HepG2 (cell line): ENCODE results near the gene IQCE. TPM values are rescaled to one million over a fixed set of nuclear protein-coding genes. Genes with fewer than 3 reads are reported as not detected.

ENCODE experiments used
- CC2D1A ChIP-seq: sonication (generic); formaldehyde crosslinking; IDR thresholded peaks from 2 replicates; pipeline ENCODE4 v1.8.1; 2023; ENCODE audit warnings: mild to moderate bottlenecking, missing genetic modification reagents
- MAF1 ChIP-seq: sonication (generic); formaldehyde crosslinking; IDR thresholded peaks from 2 replicates; pipeline ENCODE4 v1.5.0; 2020; ENCODE audit warnings: missing genetic modification reagents, borderline replicate concordance
- MTF2 ChIP-seq: sonication (generic); formaldehyde crosslinking; IDR thresholded peaks from 2 replicates; pipeline ENCODE4 v1.5.0; 2020; ENCODE audit warnings: missing genetic modification reagents, borderline replicate concordance
- NFIC ChIP-seq: IDR thresholded peaks from 2 replicates; pipeline ENCODE4 v1.6.1; 2012; ENCODE audit warnings: mild to moderate bottlenecking, low read length, inconsistent platforms
- POLR2G ChIP-seq: fragments of 200-400 bp; formaldehyde crosslinking; IDR thresholded peaks from 2 replicates; pipeline ENCODE4 v1.6.1; 2018; ENCODE audit warnings: mild to moderate bottlenecking, low read depth, low read length, moderate library complexity
- RNF2 ChIP-seq: fragments of 450-650 bp; conservative IDR thresholded peaks from 2 replicates; pipeline ENCODE4 v1.6.1; 2016; ENCODE audit warnings: low read depth
- SMAD1 ChIP-seq: sonication (generic); formaldehyde crosslinking; IDR thresholded peaks from 2 replicates; pipeline ENCODE4 v1.4.0; 2020; ENCODE audit warnings: missing genetic modification reagents, low read depth, mild to moderate bottlenecking, borderline replicate concordance
- SMARCE1 ChIP-seq: fragments of 450-650 bp; IDR thresholded peaks from 2 replicates; pipeline ENCODE4 v1.6.1; 2017; ENCODE audit warnings: borderline replicate concordance
- TOE1 ChIP-seq: sonication (generic); formaldehyde crosslinking; IDR thresholded peaks from 2 replicates; pipeline ENCODE4 v1.4.0; 2020; ENCODE audit warnings: mild to moderate bottlenecking, missing genetic modification reagents
- YY1 ChIP-seq: IDR thresholded peaks from 2 replicates; pipeline ENCODE4 v1.6.1; 2011; ENCODE audit warnings: low read length, low read depth, moderate library complexity, mild to moderate bottlenecking; ENCODE audit not compliant: insufficient read depth, insufficient replicate concordance
- ZBTB38 ChIP-seq: sonication (generic); formaldehyde crosslinking; IDR thresholded peaks from 2 replicates; pipeline ENCODE4 v1.5.1; 2020; ENCODE audit warnings: mild to moderate bottlenecking, missing genetic modification reagents
- ZNF124 ChIP-seq: sonication (generic); formaldehyde crosslinking; IDR thresholded peaks from 2 replicates; pipeline ENCODE4 v1.4.0; 2020; ENCODE audit warnings: missing genetic modification reagents
- ZNF501 ChIP-seq: sonication (generic); formaldehyde crosslinking; IDR thresholded peaks from 2 replicates; pipeline ENCODE4 v1.5.1; 2020; ENCODE audit warnings: mild to moderate bottlenecking, moderate library complexity, missing genetic modification reagents
- ZNF572 ChIP-seq: sonication (generic); formaldehyde crosslinking; IDR thresholded peaks from 2 replicates; pipeline ENCODE4 v1.5.1; 2020; ENCODE audit warnings: mild to moderate bottlenecking, missing genetic modification reagents
- ZNF577 ChIP-seq: sonication (generic); formaldehyde crosslinking; IDR thresholded peaks from 2 replicates; pipeline ENCODE4 v1.4.0; 2020; ENCODE audit warnings: mild to moderate bottlenecking, low read depth, missing genetic modification reagents, borderline replicate concordance
- ZSCAN25 ChIP-seq: sonication (generic); formaldehyde crosslinking; IDR thresholded peaks from 2 replicates; pipeline ENCODE4 v1.8.0; 2022; ENCODE audit warnings: mild to moderate bottlenecking, missing genetic modification reagents
- polyA plus RNA-seq, 8 experiments: library from polyadenylated mRNA; depleted of rRNA in 3 of 8; stranded (reverse) in 7 of 8; unstranded in 1 of 8; fragments of >200 nt; fragmentation: Illumina TruSeq in 4 of 8; extraction: Trizol in 4 of 8; gene quantifications; 2 replicates each; pipeline versions ENCODE4 v1.2.1 to v1.2.3, GENCODE V29; 2011 to 2016; ENCODE audit warnings: low read depth in 4 of 8, missing spikeins in 1 of 8, mixed read lengths in 1 of 8; ENCODE audit not compliant: insufficient read depth in 1 of 8
- total RNA-seq, 5 experiments: library from RNA; depleted of rRNA; stranded (reverse); fragments of >200 nt; fragmentation: Illumina TruSeq; extraction: Trizol; gene quantifications; 2 replicates each; pipeline ENCODE4 v1.2.3, GENCODE V29; 2016; ENCODE audit warnings: low read depth in 1 of 5
- TF ChIP-seq, protein P1 (sequence below): sonication (generic); formaldehyde crosslinking; IDR thresholded peaks from 2 replicates; pipeline ENCODE4 v1.8.1; 2023; ENCODE audit warnings: mild to moderate bottlenecking, missing genetic modification reagents, borderline replicate concordance
- TF ChIP-seq, protein P2 (sequence below): sonication (generic); formaldehyde crosslinking; IDR thresholded peaks from 2 replicates; pipeline ENCODE4 v1.5.1; 2020; ENCODE audit warnings: mild to moderate bottlenecking, missing genetic modification reagents, moderate library complexity
- TF ChIP-seq, protein P3 (sequence below): sonication (generic); formaldehyde crosslinking; IDR thresholded peaks from 2 replicates; pipeline ENCODE4 v1.5.1; 2020; ENCODE audit warnings: mild to moderate bottlenecking, missing genetic modification reagents, borderline replicate concordance
- TF ChIP-seq, protein P4 (sequence below): IDR thresholded peaks from 2 replicates; pipeline ENCODE4 v1.6.1; 2012; ENCODE audit warnings: inconsistent platforms
- TF ChIP-seq, protein P5 (sequence below): IDR thresholded peaks from 2 replicates; pipeline ENCODE4 v1.6.1; 2016; ENCODE audit warnings: missing biosample characterization, missing genetic modification reagents, low read depth

Gene IQCE
- total and polyA plus RNA-seq, 2 of the 13 experiments (the other 11 are each of a cell fraction or from before 2014, with no cell fraction given) = 1.5 to 2.5 TPM

DNA sequence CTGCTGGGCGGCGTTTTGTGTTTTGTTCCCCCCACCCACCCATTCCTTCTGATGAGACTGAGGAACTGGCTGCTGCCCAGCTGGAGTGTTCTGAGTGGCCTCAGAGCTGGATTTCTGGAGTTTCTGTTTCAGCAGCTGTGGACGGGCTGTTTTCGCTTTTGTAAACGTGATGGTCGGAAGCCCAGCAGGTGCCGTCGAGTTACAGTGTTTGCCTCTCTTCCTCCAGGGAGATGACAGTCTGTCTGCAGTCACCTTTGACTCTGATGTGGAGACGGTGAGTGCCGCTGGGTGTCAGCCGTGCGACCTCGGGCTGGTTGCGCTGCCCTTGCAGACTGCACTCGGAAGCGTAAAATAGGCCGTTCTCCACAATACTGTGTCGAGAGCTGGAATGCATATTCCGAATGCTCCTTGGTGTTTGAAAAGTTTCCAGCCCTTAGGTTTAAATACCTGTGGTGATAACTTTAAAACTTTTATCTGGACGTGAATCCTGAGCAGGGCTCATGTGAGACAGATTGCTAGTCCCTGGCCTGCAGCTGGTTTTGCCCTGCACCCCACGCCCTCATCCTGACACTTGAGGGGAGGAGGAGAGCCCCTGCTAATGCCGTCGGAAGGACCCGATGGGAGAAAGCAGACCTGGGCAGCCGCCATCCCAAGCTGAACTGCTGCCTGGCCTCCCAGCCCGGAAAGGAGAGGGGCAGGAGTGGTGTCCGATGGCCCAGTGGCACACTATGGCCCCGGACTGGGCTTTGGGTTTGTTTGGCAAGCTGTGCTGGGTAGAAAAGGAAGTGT, 8.3 kb downstream of the IQCE start (continued):
- TF ChIP-seq MTF2 (CRISPR knock-in tag) (no peak), YY1 (no peak), NFIC (no peak), ZNF577 (CRISPR knock-in tag) (no peak), ZNF124 (CRISPR knock-in tag) (no peak), POLR2G (no peak), MAF1 (CRISPR knock-in tag) (no peak), SMAD1 (peak; percentile 23; the same call in 1 of the 2 replicates), ZNF501 (CRISPR knock-in tag) (peak; percentile 88), ZNF572 (CRISPR knock-in tag) (no peak), ZBTB38 (CRISPR knock-in tag) (no peak), SMARCE1 (no peak), RNF2 (no peak), TOE1 (CRISPR knock-in tag) (no peak), ZSCAN25 (CRISPR knock-in tag) (no peak), CC2D1A (CRISPR knock-in tag) (0 out of 2 replicates have a peak, but pooled peaks have one; percentile 63)
- TF ChIP-seq, protein P1, sequence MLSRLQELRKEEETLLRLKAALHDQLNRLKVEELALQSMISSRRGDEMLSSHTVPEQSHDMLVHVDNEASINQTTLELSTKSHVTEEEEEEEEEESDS (CRISPR knock-in tag) = no peak
- TF ChIP-seq, protein P2, sequence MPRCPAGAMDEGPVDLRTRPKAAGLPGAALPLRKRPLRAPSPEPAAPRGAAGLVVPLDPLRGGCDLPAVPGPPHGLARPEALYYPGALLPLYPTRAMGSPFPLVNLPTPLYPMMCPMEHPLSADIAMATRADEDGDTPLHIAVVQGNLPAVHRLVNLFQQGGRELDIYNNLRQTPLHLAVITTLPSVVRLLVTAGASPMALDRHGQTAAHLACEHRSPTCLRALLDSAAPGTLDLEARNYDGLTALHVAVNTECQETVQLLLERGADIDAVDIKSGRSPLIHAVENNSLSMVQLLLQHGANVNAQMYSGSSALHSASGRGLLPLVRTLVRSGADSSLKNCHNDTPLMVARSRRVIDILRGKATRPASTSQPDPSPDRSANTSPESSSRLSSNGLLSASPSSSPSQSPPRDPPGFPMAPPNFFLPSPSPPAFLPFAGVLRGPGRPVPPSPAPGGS (CRISPR knock-in tag) = 0 out of 2 replicates have a peak, but pooled peaks have one; percentile 47
- TF ChIP-seq, protein P3, sequence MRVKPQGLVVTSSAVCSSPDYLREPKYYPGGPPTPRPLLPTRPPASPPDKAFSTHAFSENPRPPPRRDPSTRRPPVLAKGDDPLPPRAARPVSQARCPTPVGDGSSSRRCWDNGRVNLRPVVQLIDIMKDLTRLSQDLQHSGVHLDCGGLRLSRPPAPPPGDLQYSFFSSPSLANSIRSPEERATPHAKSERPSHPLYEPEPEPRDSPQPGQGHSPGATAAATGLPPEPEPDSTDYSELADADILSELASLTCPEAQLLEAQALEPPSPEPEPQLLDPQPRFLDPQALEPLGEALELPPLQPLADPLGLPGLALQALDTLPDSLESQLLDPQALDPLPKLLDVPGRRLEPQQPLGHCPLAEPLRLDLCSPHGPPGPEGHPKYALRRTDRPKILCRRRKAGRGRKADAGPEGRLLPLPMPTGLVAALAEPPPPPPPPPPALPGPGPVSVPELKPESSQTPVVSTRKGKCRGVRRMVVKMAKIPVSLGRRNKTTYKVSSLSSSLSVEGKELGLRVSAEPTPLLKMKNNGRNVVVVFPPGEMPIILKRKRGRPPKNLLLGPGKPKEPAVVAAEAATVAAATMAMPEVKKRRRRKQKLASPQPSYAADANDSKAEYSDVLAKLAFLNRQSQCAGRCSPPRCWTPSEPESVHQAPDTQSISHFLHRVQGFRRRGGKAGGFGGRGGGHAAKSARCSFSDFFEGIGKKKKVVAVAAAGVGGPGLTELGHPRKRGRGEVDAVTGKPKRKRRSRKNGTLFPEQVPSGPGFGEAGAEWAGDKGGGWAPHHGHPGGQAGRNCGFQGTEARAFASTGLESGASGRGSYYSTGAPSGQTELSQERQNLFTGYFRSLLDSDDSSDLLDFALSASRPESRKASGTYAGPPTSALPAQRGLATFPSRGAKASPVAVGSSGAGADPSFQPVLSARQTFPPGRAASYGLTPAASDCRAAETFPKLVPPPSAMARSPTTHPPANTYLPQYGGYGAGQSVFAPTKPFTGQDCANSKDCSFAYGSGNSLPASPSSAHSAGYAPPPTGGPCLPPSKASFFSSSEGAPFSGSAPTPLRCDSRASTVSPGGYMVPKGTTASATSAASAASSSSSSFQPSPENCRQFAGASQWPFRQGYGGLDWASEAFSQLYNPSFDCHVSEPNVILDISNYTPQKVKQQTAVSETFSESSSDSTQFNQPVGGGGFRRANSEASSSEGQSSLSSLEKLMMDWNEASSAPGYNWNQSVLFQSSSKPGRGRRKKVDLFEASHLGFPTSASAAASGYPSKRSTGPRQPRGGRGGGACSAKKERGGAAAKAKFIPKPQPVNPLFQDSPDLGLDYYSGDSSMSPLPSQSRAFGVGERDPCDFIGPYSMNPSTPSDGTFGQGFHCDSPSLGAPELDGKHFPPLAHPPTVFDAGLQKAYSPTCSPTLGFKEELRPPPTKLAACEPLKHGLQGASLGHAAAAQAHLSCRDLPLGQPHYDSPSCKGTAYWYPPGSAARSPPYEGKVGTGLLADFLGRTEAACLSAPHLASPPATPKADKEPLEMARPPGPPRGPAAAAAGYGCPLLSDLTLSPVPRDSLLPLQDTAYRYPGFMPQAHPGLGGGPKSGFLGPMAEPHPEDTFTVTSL (CRISPR knock-in tag) = no peak
- TF ChIP-seq, protein P4, sequence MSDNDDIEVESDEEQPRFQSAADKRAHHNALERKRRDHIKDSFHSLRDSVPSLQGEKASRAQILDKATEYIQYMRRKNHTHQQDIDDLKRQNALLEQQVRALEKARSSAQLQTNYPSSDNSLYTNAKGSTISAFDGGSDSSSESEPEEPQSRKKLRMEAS = no peak
- TF ChIP-seq, protein P5, sequence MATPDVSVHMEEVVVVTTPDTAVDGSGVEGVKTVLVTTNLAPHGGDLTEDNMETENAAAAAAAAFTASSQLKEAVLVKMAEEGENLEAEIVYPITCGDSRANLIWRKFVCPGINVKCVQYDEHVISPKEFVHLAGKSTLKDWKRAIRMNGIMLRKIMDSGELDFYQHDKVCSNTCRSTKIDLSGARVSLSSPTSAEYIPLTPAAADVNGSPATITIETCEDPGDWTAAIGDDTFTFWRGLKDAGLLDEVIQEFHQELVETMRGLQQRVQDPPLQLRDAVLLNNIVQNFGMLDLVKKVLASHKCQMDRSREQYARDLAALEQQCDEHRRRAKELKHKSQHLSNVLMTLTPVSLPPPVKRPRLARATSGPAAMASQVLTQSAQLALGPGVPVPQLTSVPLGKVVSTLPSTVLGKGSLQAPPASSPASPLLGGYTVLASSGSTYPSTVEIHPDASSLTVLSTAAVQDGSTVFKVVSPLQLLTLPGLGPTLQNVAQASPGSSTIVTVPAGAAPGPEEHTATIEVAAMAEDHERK = no peak
